Measurements from ENCODE around the gene ABHD2. TPM values are rescaled to one million over a fixed set of nuclear protein-coding genes. Genes with fewer than 3 reads are reported as not detected.

The ABHD2 gene
- total and polyA plus RNA-seq, 2 experiments from 2014 or later = 5.2 to 15.2 TPM

DNA sequence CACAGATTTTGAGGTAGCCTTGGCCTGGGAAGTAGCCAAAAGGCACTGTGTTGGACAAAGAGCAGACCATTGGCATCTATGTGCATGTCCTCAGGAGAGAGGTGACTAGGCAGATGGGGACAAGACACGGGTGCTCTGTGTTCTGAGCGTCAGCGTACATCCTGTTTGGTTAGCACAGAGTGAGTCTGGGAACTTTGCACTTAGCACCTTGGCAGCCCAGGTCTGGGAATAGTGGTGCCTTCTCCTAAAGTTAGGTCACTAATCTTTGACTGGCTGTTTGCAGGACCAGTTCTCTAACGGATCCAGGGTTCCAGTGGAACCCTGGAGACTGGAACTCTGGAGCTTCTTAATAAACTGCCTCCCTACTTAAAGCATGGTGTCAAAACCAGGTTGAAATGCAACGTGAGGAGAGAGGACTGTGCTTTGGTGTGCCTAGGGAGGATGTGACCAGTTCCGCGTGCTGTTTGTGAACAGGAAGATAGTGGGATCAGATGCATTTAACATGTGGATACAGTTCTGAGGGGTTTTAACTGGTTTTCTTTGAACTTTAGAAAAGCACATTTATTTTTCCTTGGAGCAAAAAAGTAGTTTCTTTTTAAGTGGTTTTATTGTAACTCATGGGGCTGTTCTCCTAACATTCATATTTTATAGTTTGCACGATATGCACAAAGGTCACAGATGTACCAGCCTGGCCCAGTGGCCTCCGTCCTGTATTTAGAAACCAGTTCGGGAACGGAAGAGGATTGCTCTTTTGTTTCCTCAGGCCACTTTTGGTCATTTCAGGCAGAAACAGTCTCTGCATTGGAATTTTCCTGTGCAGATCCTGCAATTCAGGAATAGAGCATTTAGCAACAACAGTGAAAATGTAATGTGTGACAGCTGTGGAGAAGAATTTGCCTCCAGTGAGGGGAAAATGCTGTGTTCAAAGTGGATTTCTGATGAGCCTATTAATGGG lies 48.8 kb downstream of the ABHD2 start (continued):
- no peak for TF ChIP-seq CREB1 (CRISPR knock-in tag; IDR thresholded peaks at IDR 0.05; ENCODE audit: low read depth)
- no peak for TF ChIP-seq ZNF114 (CRISPR knock-in tag; IDR thresholded peaks at IDR 0.05)
- TF ChIP-seq STAT1 (IDR thresholded peaks at IDR 0.05; ENCODE audit: unreplicated experiment) = no peak
- TF ChIP-seq EZH2phosphoT487 (IDR thresholded peaks at IDR 0.05; ENCODE audit: unreplicated experiment) = no peak

DNA sequence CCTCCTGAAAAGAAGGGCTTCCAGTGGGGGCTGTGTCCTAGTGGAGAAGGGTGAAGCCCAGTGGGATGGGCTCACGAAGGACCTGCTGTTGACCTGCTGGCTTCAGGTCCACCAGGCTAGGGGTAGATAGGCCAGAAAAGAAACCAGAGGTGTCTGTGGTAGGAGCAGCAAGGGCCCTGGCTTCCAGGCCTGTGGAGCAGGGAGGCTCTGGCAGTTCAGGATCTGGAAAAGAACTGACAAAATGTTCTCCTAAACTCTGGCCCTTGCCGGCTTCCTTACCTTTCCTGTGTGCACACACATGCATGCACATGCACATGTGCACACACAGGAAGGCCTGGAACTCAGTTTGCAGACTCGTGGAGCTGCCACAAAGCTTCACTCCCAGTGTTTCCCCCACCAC lies 49.7 kb downstream of the ABHD2 start:
- Mint-ChIP-seq H3K4me3 (no peak overlapping the region), H3K9me3 (no peaks in the 10 kb centered on the region), H3K4me1 (peaks cover 17% of the 10 kb centered on the region), H3K36me3 (ENCODE audit: low read depth) (no peaks in the 10 kb centered on the region), H3K27me3 (ENCODE audit: insufficient read depth, low read depth, poor library complexity) (peaks cover 2% of the 10 kb centered on the region), H3K27ac (no peak overlapping the region)
- H2AFZ ChIP-seq = no peak overlapping the region
- ATAC-seq (no peak), DNase-seq (ENCODE audit: low spot score) (no peak)
- H3K79me2 ChIP-seq (replicated peaks; ENCODE audit: insufficient read depth) = no peaks in the 10 kb centered on the region
- H3K36me3 ChIP-seq (ENCODE audit: insufficient read depth) = no peaks in the 10 kb centered on the region
- peaks cover 5% of the 10 kb centered on the region; the same call in 1 of the 2 replicates for H3K4me1 ChIP-seq (ENCODE audit: insufficient read depth)
- no peaks in the 10 kb centered on the region for H3F3A ChIP-seq (replicated peaks; ENCODE audit: low read depth)
- H3K27me3 ChIP-seq (ENCODE audit: insufficient read depth) = no peaks in the 10 kb centered on the region
- no peaks in the 10 kb centered on the region for H4K20me1 ChIP-seq (replicated peaks; ENCODE audit: insufficient read depth)
- no peak overlapping the region for H3K4me2 ChIP-seq
- no peak overlapping the region for H3K27ac ChIP-seq (ENCODE audit: low read depth)
- no peak overlapping the region for H3K4me3 ChIP-seq
- H3K9me2 ChIP-seq (ENCODE audit: insufficient read depth) = no peaks in the 10 kb centered on the region
- TF ChIP-seq STAT1 (IDR thresholded peaks at IDR 0.05; ENCODE audit: unreplicated experiment) = no peak
- TF ChIP-seq, protein P1, sequence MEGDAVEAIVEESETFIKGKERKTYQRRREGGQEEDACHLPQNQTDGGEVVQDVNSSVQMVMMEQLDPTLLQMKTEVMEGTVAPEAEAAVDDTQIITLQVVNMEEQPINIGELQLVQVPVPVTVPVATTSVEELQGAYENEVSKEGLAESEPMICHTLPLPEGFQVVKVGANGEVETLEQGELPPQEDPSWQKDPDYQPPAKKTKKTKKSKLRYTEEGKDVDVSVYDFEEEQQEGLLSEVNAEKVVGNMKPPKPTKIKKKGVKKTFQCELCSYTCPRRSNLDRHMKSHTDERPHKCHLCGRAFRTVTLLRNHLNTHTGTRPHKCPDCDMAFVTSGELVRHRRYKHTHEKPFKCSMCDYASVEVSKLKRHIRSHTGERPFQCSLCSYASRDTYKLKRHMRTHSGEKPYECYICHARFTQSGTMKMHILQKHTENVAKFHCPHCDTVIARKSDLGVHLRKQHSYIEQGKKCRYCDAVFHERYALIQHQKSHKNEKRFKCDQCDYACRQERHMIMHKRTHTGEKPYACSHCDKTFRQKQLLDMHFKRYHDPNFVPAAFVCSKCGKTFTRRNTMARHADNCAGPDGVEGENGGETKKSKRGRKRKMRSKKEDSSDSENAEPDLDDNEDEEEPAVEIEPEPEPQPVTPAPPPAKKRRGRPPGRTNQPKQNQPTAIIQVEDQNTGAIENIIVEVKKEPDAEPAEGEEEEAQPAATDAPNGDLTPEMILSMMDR (conservative IDR thresholded peaks at IDR 0.05; ENCODE audit: low read depth in 2 of 2) = no peak
- TF ChIP-seq, protein P2, sequence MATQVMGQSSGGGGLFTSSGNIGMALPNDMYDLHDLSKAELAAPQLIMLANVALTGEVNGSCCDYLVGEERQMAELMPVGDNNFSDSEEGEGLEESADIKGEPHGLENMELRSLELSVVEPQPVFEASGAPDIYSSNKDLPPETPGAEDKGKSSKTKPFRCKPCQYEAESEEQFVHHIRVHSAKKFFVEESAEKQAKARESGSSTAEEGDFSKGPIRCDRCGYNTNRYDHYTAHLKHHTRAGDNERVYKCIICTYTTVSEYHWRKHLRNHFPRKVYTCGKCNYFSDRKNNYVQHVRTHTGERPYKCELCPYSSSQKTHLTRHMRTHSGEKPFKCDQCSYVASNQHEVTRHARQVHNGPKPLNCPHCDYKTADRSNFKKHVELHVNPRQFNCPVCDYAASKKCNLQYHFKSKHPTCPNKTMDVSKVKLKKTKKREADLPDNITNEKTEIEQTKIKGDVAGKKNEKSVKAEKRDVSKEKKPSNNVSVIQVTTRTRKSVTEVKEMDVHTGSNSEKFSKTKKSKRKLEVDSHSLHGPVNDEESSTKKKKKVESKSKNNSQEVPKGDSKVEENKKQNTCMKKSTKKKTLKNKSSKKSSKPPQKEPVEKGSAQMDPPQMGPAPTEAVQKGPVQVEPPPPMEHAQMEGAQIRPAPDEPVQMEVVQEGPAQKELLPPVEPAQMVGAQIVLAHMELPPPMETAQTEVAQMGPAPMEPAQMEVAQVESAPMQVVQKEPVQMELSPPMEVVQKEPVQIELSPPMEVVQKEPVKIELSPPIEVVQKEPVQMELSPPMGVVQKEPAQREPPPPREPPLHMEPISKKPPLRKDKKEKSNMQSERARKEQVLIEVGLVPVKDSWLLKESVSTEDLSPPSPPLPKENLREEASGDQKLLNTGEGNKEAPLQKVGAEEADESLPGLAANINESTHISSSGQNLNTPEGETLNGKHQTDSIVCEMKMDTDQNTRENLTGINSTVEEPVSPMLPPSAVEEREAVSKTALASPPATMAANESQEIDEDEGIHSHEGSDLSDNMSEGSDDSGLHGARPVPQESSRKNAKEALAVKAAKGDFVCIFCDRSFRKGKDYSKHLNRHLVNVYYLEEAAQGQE (IDR thresholded peaks at IDR 0.05; ENCODE audit: unreplicated experiment) = no peak
- no peak for TF ChIP-seq EZH2phosphoT487 (IDR thresholded peaks at IDR 0.05; ENCODE audit: unreplicated experiment)
- TF ChIP-seq EZH2 (IDR thresholded peaks at IDR 0.05; ENCODE audit: low read depth, unreplicated experiment) = no peak
- TF ChIP-seq JUNB (IDR thresholded peaks at IDR 0.05; ENCODE audit: unreplicated experiment) = no peak
- TF ChIP-seq, protein P3, sequence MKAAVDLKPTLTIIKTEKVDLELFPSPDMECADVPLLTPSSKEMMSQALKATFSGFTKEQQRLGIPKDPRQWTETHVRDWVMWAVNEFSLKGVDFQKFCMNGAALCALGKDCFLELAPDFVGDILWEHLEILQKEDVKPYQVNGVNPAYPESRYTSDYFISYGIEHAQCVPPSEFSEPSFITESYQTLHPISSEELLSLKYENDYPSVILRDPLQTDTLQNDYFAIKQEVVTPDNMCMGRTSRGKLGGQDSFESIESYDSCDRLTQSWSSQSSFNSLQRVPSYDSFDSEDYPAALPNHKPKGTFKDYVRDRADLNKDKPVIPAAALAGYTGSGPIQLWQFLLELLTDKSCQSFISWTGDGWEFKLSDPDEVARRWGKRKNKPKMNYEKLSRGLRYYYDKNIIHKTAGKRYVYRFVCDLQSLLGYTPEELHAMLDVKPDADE (IDR thresholded peaks at IDR 0.05) = no peak
- TF ChIP-seq POLR2AphosphoS5 (IDR thresholded peaks at IDR 0.05; ENCODE audit: low read depth) = no peak
- TF ChIP-seq, protein P4, sequence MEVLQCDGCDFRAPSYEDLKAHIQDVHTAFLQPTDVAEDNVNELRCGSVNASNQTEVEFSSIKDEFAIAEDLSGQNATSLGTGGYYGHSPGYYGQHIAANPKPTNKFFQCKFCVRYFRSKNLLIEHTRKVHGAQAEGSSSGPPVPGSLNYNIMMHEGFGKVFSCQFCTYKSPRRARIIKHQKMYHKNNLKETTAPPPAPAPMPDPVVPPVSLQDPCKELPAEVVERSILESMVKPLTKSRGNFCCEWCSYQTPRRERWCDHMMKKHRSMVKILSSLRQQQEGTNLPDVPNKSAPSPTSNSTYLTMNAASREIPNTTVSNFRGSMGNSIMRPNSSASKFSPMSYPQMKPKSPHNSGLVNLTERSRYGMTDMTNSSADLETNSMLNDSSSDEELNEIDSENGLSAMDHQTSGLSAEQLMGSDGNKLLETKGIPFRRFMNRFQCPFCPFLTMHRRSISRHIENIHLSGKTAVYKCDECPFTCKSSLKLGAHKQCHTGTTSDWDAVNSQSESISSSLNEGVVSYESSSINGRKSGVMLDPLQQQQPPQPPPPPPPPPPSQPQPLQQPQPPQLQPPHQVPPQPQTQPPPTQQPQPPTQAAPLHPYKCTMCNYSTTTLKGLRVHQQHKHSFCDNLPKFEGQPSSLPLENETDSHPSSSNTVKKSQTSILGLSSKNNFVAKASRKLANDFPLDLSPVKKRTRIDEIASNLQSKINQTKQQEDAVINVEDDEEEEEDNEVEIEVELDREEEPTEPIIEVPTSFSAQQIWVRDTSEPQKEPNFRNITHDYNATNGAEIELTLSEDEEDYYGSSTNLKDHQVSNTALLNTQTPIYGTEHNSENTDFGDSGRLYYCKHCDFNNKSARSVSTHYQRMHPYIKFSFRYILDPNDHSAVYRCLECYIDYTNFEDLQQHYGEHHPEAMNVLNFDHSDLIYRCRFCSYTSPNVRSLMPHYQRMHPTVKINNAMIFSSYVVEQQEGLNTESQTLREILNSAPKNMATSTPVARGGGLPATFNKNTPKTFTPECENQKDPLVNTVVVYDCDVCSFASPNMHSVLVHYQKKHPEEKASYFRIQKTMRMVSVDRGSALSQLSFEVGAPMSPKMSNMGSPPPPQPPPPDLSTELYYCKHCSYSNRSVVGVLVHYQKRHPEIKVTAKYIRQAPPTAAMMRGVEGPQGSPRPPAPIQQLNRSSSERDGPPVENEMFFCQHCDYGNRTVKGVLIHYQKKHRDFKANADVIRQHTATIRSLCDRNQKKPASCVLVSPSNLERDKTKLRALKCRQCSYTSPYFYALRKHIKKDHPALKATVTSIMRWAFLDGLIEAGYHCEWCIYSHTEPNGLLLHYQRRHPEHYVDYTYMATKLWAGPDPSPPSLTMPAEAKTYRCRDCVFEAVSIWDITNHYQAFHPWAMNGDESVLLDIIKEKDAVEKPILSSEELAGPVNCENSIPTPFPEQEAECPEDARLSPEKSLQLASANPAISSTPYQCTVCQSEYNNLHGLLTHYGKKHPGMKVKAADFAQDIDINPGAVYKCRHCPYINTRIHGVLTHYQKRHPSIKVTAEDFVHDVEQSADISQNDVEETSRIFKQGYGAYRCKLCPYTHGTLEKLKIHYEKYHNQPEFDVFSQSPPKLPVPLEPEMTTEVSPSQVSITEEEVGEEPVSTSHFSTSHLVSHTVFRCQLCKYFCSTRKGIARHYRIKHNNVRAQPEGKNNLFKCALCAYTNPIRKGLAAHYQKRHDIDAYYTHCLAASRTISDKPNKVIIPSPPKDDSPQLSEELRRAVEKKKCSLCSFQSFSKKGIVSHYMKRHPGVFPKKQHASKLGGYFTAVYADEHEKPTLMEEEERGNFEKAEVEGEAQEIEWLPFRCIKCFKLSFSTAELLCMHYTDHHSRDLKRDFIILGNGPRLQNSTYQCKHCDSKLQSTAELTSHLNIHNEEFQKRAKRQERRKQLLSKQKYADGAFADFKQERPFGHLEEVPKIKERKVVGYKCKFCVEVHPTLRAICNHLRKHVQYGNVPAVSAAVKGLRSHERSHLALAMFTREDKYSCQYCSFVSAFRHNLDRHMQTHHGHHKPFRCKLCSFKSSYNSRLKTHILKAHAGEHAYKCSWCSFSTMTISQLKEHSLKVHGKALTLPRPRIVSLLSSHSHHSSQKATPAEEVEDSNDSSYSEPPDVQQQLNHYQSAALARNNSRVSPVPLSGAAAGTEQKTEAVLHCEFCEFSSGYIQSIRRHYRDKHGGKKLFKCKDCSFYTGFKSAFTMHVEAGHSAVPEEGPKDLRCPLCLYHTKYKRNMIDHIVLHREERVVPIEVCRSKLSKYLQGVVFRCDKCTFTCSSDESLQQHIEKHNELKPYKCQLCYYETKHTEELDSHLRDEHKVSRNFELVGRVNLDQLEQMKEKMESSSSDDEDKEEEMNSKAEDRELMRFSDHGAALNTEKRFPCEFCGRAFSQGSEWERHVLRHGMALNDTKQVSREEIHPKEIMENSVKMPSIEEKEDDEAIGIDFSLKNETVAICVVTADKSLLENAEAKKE (CRISPR knock-in tag; IDR thresholded peaks at IDR 0.05) = no peak

Measured in GM23338 (cell line).